ENCODE results near the gene C6orf136.

C6orf136 gene

GRCh38 chr6:30615958-30616810 is 30.7 kb upstream of the C6orf136 start:
- DNase-seq (ENCODE audit: low read depth, low spot score), result no peak

GRCh38 chr6:30616811-30617564 is 29.9 kb upstream of the C6orf136 start, which contains the start of gene PPP1R10:
Gene PPP1R10, minus strand, starts transcription at chr6:30617243. Its CDS starts 7,299 bp downstream, at chr6:30609944.
- peak; percentile 100 for DNase-seq (ENCODE audit: low read depth, low spot score)

GRCh38 chr6:30617565-30618269 is 29.2 kb upstream of the C6orf136 start, which contains the start of gene MRPS18B:
Gene MRPS18B, plus strand, starts transcription at chr6:30617840. Its CDS starts 26 bp downstream, at chr6:30617866.
- DNase-seq (ENCODE audit: low read depth, low spot score), result peak; percentile 99

GRCh38 chr6:30618270-30618797 is 28.6 kb upstream of the C6orf136 start:
- DNase-seq (ENCODE audit: low read depth, low spot score), result no peak

GRCh38 chr6:30619561-30619960 is 27.4 kb upstream of the C6orf136 start:
- DNase-seq (ENCODE audit: low read depth, low spot score), result no peak

- DNase-seq (ENCODE audit: low read depth, low spot score), result no peak
Measured at GRCh38 chr6:30625511-30625910, 21.4 kb upstream of the C6orf136 start.

- DNase-seq (ENCODE audit: low read depth, low spot score), result peak; percentile 93
Measured at GRCh38 chr6:30626484-30627366, 20.2 kb upstream of the C6orf136 start, which contains the start of gene ATAT1. Gene ATAT1, plus strand, starts transcription at chr6:30626874.

GRCh38 chr6:30635834-30636233 is 11.1 kb upstream of the C6orf136 start:
- DNase-seq (ENCODE audit: low read depth, low spot score), result no peak

GRCh38 chr6:30640481-30640880 is 6.5 kb upstream of the C6orf136 start:
- DNase-seq (ENCODE audit: low read depth, low spot score), result no peak

GRCh38 chr6:30641048-30641447 is 5.9 kb upstream of the C6orf136 start:
- no peak for DNase-seq (ENCODE audit: low read depth, low spot score)

GRCh38 chr6:30643656-30644055 is 3.3 kb upstream of the C6orf136 start:
- no peak for DNase-seq (ENCODE audit: low read depth, low spot score)

GRCh38 chr6:30644769-30645168 is 2.2 kb upstream of the C6orf136 start:
- DNase-seq (ENCODE audit: low read depth, low spot score), result no peak

GRCh38 chr6:30645989-30646388 is 944 bp upstream of the C6orf136 start:
- DNase-seq (ENCODE audit: low read depth, low spot score), result no peak

GRCh38 chr6:30647242-30648116 is 546 bp downstream of the C6orf136 start:
- peak; percentile 82 for DNase-seq (ENCODE audit: low read depth, low spot score)

- no peak for DNase-seq (ENCODE audit: low read depth, low spot score)
Measured at GRCh38 chr6:30651143-30651542, 4.2 kb downstream of the C6orf136 start.

- DNase-seq (ENCODE audit: low read depth, low spot score), result no peak
Measured at GRCh38 chr6:30654798-30655742, 8.1 kb downstream of the C6orf136 start.

- DNase-seq (ENCODE audit: low read depth, low spot score), result no peak
Measured at GRCh38 chr6:30655743-30656094, 8.8 kb downstream of the C6orf136 start.

GRCh38 chr6:30656513-30656912 is 9.6 kb downstream of the C6orf136 start:
- no peak for DNase-seq (ENCODE audit: low read depth, low spot score)

- DNase-seq (ENCODE audit: low read depth, low spot score), result no peak
Measured at GRCh38 chr6:30657454-30657853, 10.5 kb downstream of the C6orf136 start.
